Stimulated activated CD4-positive, alpha-beta T cell treated with anti-CD3 and anti-CD28 coated beads, TNF-alpha, amount 100 ng/mL, for 4 hours (primary cell): ENCODE results near the gene NDRG4.

ENCODE experiments used
- DNase-seq, 3 experiments: peaks; one replicate each; pipeline ENCODE4 v3.0.0-alpha.2; 2020; ENCODE audit warnings: low read depth in 3 of 3

The NDRG4 gene

DNA sequence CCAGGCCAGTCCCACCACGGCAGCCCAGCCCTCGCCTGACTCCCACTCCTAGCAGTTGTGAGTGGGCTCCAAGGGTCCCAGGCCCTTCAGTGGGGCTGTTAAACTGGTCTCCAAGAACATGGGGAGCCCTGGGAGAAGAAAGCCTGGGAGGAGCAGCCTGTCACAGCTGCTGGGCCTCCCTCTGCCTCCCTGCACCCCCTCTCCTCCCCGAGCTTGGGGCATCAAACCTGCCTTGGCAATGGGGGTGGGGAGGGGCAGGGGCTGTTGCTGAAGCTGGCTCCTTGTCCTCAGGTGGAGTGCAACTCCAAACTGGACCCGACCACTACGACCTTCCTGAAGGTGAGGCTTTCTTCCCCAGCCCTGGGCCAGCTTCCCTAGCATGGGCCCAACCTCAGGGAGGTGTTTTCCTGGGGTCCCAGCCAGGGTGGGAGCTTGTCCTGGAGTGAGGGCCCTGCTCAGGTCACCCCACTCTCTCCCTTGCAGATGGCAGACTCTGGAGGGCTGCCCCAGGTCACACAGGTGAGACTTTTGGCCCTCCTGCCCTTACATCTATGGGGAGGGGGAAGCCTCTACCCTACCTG lies 8.8 kb downstream of the NDRG4 start:
- DNase-seq, result no peak

DNA sequence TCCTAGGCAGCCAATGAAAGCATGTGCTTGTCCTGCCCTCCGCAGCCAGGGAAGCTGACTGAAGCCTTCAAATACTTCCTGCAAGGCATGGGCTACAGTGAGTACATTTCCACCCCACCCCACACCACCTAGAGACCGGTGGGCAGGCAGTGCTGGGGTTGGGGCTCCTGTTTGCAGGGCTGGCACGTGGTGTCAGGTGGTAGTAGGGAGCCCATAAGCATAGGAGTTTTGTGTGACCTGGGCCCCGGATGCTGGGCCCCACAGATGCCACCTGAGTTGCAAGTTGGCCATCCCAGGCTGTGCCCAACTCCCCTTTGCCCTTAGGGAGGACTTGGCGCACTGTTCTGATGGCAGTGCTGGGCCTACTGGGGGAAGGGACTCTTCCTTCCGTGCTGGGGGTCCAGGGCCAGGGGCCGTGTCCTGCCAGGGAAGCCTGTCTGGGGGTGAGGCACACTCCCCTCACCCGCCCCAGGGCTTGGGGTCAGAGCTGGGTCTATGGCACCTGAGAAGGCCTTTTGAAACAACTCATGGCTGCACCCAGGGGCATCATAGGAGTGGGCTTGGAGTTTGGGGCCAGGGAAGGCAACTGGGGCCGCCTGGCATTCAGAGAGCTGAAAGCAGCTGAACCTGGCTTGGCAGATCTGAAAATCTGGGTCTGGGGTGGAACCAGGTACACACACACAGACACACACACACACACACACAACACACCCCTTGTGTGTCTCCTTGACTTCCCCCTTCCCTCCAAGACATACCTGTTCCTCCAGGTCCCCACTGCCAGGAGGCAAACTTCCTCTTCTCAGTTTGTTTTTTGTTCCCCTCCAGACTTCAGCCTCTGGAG lies 9.5 kb downstream of the NDRG4 start:
- DNase-seq, result no peak

DNA sequence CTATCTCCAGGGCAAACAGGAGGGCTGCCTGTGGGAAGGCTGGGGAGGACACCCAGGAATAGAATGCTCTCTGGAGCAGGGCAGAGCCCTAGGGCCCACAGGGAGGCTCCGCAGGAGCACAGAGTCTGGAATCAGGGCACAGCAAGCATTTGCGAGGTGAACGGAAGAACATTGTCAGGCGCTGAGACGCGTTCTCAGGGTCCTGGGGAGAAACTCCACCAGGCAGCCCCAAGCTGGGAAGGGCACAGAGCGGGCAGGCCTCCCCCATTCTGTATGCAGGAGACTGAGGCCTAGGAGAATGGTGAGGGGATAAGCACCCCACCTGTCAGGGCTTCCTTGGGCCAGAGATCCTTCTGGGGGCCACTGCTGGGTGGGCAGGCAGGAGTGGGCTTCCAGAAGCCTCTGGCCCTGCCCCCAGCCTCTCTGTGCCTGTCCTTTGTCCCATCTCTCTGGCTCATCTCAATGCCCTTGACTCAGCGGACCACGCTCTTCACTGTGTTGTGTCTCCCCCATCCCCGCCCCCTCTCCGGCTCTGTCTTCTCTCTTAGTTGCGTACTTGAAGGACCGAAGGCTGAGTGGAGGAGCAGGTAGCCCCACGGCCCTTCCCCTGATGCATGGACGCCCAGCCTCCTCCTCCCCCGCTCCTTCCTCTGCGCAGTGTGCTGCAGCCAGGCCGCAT lies 10.3 kb downstream of the NDRG4 start:
- no peak for DNase-seq

DNA sequence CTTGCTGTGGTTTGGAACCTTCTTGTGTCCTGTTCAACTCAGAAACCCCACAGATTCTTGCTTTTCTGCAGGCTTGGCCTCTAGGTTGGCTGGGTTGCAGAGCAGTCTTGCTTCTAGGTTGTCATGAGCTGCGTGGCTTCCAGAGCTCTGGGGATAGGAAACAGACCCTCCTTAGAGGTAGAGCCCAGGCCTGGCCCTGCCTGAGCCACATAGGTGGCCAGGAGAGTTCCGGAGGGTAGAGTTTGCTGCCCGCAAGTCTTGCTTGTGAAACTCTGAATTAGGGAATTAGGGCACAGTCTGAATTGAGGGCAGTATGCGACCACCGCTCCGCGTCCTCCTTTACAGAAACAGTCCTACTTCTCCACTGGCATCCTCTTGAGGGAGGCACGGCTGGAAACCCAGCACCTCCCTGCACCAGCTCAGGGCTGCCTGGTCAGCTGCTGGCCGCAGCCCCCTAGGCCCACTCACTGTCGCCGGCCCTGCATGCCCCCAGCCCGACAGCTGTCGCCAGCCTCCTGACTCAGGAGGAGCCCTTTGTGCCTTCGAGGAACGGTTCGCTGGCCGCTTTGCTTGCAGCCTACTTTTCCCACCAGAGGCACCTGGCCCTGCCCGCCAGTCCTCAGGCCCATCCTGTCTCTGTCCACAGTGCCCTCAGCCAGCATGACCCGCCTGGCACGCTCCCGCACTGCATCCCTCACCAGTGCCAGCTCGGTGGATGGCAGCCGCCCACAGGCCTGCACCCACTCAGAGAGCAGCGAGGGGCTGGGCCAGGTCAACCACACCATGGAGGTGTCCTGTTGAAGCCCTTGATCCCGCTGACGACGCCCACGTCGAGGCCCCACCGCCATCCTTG lies 11.1 kb downstream of the NDRG4 start:
- no peak for DNase-seq

DNA sequence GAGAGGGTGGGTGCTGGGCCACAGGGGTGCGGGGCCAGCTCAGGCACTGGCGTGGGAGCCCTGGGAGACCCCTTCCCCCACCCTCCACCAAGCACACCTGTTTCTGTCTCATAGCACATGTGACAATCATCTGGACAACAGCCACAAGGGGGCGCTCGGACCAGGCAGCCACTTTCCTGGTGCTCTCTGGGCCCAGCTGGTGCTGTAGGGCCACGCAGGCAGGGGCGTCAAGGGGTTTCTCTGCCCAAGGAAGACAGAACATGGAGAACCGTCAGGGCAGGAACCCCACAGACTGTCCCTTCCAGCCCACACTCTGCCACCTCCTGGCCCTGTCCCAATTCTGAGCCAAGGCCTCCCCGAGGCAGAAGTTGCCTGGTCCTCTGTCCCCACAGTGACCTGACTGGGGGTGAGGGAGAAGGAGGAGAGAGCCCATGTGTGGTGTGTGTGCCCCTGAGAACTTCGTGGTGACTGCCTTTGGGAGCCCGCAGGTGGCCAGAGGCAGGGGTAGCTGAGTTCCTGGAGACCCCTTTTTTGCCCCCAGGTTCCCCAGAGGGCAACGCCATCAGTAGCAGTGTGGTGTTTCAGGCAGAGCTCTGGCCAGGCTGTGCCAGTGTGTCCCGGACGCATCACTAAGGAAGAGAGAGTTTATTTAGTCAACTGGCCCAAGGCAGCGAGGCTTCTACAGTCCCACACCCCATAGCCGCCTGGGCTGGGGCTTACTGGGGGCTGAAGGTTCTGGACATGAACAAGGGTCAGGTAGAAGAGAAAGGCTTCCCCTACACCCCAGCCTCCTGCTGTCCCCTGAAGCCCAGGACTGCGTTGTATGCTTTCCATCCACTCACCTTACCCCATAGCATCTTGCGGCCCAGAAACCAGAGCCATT lies 12.2 kb downstream of the NDRG4 start:
- DNase-seq, result peak; percentile 68 to 88 (median 79)

DNA sequence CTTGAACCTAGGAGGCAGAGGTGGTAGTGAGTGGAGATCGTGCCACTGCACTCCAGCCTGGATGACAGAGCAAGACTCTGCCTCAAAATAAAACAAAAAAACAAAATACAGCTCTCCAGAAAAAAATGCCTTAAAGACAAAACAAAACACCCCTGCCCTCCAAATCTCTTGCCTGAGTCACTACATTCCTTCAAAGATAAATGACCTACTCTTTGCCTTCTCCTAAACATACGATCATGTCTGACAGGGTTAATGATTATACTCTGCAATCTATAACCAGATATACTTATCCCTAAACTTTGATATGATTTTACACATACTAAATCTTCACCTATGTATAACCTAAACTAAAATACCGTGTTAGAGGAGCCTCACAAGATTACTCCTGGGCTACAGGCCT lies 13.9 kb downstream of the NDRG4 start:
- no peak for DNase-seq

DNA sequence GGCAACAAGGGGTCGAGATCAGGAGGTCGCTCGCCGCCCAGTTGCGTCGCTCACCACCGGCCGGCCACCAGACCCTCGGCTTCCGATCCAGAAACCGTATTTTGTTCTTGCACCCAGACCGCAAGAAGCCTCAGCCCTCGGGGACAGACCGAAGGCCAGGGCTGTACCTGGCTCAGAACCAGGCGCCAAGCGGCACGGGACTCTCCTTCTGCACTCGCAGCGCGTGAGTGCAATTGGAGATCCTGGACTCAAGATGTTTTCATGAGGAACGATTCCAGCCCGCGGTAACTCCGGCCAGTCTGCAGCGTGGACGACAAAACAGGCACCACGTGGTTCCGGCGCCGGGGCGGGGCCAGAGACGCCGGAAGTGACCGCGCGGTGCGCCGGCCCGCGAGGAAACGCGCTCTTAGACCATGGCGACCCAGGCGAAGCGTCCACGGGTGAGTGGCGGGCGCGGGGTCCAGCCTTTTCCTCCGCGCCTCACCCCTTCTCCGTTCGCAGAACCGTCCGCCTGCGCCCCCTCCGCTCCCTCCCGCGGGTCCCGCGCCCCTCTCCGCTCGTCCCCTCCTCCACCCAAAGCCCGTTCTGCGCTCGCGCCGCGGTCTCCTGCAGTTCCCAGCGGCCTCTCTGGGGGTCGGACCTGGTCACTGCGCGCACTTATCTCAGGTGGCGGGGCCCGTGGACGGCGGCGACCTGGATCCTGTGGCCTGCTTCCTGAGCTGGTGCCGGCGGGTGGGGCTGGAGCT lies 15.4 kb downstream of the NDRG4 start, which contains the start of gene SETD6:
TSS of gene SETD6 (plus strand) at position 393 of the 746 bp plus-strand sequence. CDS start at position 414, 21 bp downstream.
- peak; percentile 44 to 65 (median 52) for DNase-seq

DNA sequence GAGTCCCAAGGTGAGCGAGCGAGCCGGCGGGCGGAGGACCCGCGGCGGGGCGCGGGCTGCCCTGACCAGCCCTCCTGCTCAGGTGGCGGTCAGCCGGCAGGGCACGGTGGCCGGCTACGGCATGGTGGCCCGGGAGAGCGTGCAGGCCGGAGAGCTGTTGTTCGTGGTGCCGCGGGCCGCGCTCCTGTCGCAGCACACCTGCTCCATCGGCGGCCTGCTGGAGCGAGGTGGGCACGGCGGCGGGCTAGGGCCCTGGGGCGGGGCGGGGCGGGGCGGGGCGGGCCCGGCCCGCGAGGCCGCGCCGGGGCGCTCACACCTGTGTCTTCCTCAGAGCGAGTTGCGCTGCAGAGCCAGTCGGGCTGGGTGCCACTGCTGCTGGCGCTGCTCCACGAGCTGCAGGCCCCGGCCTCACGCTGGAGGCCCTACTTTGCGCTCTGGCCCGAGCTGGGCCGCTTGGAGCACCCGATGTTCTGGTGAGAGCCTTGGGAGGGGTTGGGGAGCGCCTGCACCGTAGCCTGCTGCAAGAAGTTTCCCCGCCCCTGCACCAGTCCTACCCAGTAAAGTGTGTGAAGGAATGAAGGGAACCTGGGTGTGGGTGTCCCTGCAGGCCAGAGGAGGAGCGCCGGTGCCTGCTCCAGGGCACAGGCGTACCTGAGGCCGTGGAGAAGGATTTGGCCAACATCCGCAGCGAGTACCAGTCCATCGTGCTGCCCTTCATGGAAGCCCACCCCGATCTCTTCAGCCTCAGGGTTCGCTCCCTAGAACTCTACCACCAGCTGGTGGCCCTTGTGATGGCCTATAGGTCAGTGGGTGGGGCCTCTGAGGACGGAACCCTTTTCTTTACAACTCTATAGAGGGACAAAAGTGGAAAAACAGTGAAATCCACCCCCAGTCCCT lies 16.2 kb downstream of the NDRG4 start:
- DNase-seq, result no peak

DNA sequence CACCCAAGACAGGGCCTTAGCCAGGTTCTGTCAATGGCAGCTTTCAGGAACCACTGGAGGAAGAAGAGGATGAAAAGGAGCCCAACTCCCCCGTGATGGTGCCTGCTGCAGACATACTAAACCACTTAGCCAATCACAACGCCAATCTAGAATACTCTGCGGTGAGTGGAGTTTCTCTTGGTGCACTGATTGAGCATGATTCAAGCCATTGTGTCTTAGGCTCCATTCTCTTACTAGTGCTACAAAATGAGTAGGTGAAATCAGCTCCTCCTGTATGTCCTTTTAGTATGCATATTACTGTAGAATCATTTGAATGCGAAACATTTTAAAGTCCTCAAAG lies 16.8 kb downstream of the NDRG4 start:
- no peak for DNase-seq

DNA sequence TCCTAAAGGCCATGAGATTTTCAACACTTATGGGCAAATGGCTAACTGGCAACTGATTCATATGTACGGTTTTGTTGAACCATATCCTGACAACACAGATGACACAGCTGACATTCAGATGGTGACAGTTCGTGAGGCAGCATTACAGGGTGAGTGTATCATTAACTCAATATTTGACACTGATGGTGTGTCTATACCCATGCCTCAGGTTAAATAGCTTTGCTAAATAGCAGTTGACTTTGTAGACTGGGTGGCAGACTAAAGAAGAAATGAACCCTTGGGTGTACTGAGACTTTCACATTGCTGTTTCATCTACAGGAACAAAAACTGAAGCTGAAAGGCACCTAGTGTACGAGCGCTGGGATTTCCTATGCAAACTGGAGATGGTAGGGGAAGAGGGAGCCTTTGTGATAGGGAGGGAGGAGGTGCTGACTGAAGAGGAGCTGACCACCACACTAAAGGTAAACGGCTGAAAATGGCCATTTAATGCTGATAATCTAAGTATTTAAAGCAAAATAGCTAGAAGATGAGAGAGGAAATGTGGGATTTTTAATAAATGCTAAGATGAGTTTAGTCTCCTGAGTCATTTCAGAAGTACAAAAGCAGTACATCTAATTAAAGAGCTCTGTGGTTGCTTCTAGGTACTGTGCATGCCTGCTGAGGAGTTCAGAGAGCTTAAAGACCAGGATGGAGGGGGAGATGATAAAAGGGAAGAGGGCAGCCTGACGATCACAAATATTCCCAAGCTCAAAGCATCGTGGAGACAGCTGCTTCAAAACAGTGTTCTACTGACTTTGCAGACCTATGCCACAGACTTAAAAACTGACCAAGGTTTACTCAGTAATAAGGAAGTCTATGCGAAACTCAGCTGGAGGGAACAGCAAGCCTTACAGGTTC lies 18.4 kb downstream of the NDRG4 start:
- DNase-seq, result no peak

DNA sequence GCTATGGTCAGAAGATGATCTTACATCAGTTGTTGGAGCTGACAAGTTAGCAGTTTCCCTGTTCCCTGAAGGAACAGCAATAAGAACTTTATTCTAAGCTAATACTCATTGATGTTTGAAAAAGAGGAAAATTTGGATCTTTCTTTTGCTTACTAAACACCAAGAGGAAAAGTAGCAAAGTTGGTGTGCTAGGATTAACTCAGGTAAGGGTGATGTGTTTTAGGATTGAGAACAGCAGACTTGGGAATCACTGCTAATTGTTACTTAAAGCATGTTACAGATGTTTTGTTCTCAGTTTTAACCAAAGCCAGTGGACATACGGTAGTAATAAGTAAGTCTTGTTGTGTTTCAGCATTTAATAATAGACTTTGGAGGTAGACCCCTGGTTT lies 19.0 kb downstream of the NDRG4 start:
- no peak for DNase-seq

DNA sequence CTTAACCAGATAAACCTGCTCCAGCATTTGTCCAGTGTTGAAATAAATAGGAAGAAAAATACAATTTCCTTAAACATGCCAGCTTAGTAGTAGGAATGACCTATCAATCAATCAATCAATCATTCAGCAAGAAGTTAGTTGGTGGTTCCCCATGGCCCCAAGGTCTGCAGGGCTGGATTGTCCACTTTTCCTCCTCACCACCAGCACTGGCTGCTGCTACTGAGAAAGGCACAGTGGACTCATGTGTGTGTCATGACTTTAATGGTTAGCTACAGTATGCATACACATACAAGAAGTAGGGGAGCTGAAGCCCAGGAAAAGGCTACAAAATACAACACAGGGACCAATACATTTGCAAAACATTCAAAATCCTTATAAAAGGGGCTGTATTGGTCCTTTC lies 19.8 kb downstream of the NDRG4 start:
- no peak for DNase-seq

DNA sequence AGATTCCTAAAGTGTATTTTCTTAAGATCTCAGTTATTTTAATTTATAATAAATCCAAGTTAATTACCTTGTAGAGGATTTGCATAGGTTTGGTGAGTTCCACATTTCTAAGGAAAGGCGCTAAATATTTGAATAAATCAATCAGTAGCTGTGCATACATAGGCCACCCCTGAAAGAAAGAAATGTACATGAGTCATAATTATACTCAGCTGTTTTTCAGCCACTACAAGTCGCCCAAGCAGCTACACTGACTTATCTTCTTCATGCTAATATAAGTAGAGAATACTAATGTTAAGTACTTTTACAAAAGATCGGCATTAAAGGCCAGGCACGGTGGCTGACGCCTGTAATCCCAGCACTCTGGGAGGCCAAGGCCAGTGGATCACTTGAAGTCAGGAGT lies 30.2 kb downstream of the NDRG4 start:
- DNase-seq, result no peak

DNA sequence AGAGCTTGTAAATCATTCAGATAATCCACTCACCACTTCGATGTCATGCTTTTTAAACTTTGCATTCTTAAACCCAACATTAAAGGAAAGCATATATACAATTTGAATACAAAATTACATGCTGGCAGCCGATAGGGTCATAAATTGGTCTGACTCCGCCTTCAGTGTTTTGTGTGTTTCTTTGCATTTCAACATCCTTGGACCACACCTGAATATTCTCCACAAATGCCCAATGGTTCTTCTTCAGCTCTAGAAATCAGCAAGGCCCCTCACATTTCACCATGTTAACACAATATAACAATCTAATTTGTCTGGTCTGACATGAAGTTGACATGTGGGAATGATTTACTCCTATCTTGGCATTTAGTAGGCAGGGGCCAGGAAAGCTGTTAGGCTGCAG lies 32.5 kb downstream of the NDRG4 start:
- no peak for DNase-seq

DNA sequence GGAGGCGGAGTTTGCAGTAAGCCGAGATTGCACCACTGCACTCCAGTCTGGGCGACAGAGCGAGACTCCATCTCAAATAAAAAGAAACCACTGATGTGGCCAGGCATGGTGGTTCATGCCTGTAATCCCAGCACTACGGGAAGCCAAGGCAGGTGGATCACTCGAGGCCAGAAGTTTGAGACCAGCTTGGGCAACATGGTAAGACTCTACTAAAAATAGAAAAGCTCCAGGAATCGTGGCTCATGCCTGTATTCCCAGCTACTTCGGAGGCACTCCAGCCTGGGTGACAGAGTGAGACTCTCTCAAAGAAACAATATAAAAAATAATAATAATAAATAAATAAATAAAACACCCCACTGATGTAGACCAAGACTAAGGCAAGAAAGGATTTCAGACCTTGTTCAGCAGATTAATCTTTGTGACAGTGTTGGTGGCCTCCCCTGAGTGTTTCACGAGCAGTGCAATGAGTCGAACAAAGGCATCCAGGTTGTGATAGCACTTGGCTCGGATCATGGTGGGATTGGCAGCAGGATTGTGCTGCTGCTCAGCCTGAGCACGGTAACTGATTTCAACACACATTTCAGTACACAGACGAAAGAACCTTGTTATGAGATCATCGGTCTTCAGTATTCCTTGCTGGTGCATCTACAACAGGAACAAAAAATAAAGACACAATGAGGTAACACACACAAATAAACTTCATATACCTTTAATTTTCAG lies 34.0 kb downstream of the NDRG4 start:
- no peak for DNase-seq

DNA sequence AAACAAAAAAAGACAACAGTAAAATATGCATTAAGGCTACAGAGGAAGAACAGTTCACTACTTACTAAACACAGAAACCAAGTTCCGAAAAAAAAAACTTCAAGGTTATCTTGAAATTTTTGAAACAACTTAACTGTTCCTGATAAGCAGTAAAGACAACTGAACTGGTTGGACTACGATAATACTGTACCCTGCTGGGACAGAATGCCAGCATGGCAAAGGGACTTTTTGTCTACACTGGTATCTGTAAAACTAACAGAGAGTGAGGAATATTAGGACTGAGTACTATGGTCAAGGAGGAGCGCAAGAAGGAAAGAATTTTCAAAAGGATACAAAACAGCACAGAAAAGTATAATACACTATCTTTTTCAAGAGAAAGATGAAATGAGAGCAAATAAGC lies 35.2 kb downstream of the NDRG4 start:
- DNase-seq, result no peak

DNA sequence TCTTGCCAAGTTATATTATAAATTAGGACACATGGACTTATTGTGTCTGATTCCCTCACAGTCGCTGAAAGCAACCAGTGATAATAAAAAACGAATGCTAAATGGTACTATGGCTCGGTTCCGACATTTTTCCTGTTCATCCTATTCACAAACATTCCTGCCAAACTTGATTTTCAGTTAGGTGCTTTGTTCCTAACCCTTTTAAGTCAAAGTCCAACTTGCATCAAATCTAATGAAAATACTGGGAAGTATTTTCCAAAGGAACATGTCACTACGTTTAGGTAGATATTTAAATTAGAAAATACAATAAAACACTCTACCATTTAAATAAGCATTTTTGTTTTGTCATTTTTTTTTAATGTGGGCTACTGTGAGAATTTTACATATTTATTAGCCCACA lies 36.3 kb downstream of the NDRG4 start:
- DNase-seq, result no peak
